ENCODE measurements around the gene DTYMK.

- no peak for TF ChIP-seq CTCF (IDR thresholded peaks at IDR 0.05)
- TF ChIP-seq POLR2A (IDR thresholded peaks at IDR 0.05): no peak
- no peak for TF ChIP-seq POLR2AphosphoS5 (IDR thresholded peaks at IDR 0.05)
- TF ChIP-seq EP300 (IDR thresholded peaks at IDR 0.05): no peak
Observed at GRCh38 chr2:241726459-241726858, 39.8 kb upstream of the DTYMK start.

Measured in upper lobe of left lung (tissue), 4 donors.